HEK293 (cell line): ENCODE data around the gene AAK1.

Experiments used
- CTCF ChIA-PET: fragments of 350-600 bp; formaldehyde crosslinking; extraction: SDS; loops from one replicate; lab custom pipeline; 2021; ENCODE audit warnings: antibody characterized with exemption; lab: Yijun Ruan, JAX
- POLR2A ChIA-PET: fragments of 300-600 bp; formaldehyde crosslinking; extraction: SDS; loops from one replicate; lab custom pipeline; 2020; ENCODE audit warnings: antibody characterized with exemption, inconsistent platforms; lab: Yijun Ruan, JAX
- H3K27ac ChIP-seq: fragments of 200-500 bp; sonication (Bioruptor generic); 2 replicates; pipeline ENCODE4 v1.5.1; 2014; ENCODE audit warnings: low read depth, low read length, control low read depth, inconsistent platforms; ENCODE audit errors: extremely low read depth
- H3K36me3 ChIP-seq, 2 experiments: fragments of 200-500 bp in 1 of 2; sonication (Bioruptor generic) in 1 of 2; 1 replicate in 1 of 2; 2 replicates in 1 of 2; pipeline ENCODE4 v1.5.1; 2014 to 2017; ENCODE audit warnings: inconsistent platforms in 2 of 2, low read length in 2 of 2; ENCODE audit not compliant: control insufficient read depth in 2 of 2, insufficient read depth in 1 of 2
- H3K4me1 ChIP-seq: fragments of 200-500 bp; sonication (Bioruptor generic); 2 replicates; pipeline ENCODE4 v1.5.1; 2014; ENCODE audit warnings: mild to moderate bottlenecking, low read length, inconsistent platforms; ENCODE audit not compliant: control insufficient read depth, insufficient read depth
- H3K4me3 ChIP-seq: 2 replicates; pipeline ENCODE4 v1.5.1; 2011; ENCODE audit warnings: low read depth, mild to moderate bottlenecking, control low read depth, low read length, moderate library complexity
- H3K9me3 ChIP-seq: fragments of 200-500 bp; sonication (Bioruptor generic); 2 replicates; pipeline ENCODE4 v1.5.1; 2014; ENCODE audit warnings: low read depth, low read length, inconsistent platforms; ENCODE audit not compliant: control insufficient read depth, insufficient read depth
- GFI1B ChIP-seq: fragments of 450-650 bp; formaldehyde crosslinking; IDR thresholded peaks from 2 replicates; pipeline ENCODE4 v1.5.1; 2016; ENCODE audit warnings: missing biosample characterization, missing genetic modification characterization
- IKZF3 ChIP-seq: fragments of 450-650 bp; IDR thresholded peaks from 2 replicates; pipeline ENCODE4 v1.5.0; 2018; ENCODE audit warnings: missing biosample characterization, mild to moderate bottlenecking, missing genetic modification characterization, moderate library complexity
- SCRT1 ChIP-seq: fragments of 450-650 bp; formaldehyde crosslinking; IDR thresholded peaks from 2 replicates; pipeline ENCODE4 v1.5.1; 2016; ENCODE audit warnings: missing biosample characterization, missing genetic modification characterization, borderline replicate concordance
- ZIC2 ChIP-seq: fragments of 450-650 bp; formaldehyde crosslinking; IDR thresholded peaks from 2 replicates; pipeline ENCODE4 v1.5.1; 2016; ENCODE audit warnings: missing biosample characterization, missing genetic modification characterization
- ZNF2 ChIP-seq: fragments of 450-650 bp; formaldehyde crosslinking; IDR thresholded peaks from 2 replicates; pipeline ENCODE4 v1.5.1; 2016; ENCODE audit warnings: missing biosample characterization, missing genetic modification characterization
- ZNF266 ChIP-seq: fragments of 450-650 bp; formaldehyde crosslinking; IDR thresholded peaks from 2 replicates; pipeline ENCODE4 v1.5.1; 2016; ENCODE audit warnings: missing biosample characterization, missing genetic modification characterization, low read depth
- ZNF274 ChIP-seq, 2 experiments: fragments of 200-500 bp in 1 of 2; fragments of 450-650 bp in 1 of 2; sonication (Bioruptor generic) in 1 of 2; formaldehyde crosslinking in 1 of 2; IDR thresholded peaks; 2 replicates each; pipeline versions ENCODE4 v1.5.1 to v1.6.1; 2014 to 2016; ENCODE audit warnings: borderline replicate concordance in 1 of 2, inconsistent platforms in 1 of 2, low read length in 1 of 2, missing biosample characterization in 1 of 2, missing genetic modification characterization in 1 of 2
- ZNF324 ChIP-seq: fragments of 450-650 bp; formaldehyde crosslinking; IDR thresholded peaks from 2 replicates; pipeline ENCODE4 v1.5.1; 2016; ENCODE audit warnings: missing biosample characterization, missing genetic modification characterization
- ZNF366 ChIP-seq: fragments of 450-650 bp; formaldehyde crosslinking; conservative IDR thresholded peaks from 2 replicates; pipeline ENCODE4 v1.5.1; 2016; ENCODE audit warnings: missing biosample characterization, missing genetic modification characterization
- ZNF404 ChIP-seq: fragments of 450-650 bp; formaldehyde crosslinking; IDR thresholded peaks from 2 replicates; pipeline ENCODE4 v1.5.1; 2017; ENCODE audit warnings: missing biosample characterization, missing genetic modification characterization
- ZNF558 ChIP-seq: fragments of 450-650 bp; formaldehyde crosslinking; IDR thresholded peaks from 2 replicates; pipeline ENCODE4 v1.5.1; 2016; ENCODE audit warnings: missing biosample characterization, missing genetic modification characterization
- ZNF629 ChIP-seq: fragments of 450-650 bp; formaldehyde crosslinking; IDR thresholded peaks from 2 replicates; pipeline ENCODE4 v1.5.1; 2017; ENCODE audit warnings: missing biosample characterization, missing genetic modification characterization
- ZNF664 ChIP-seq: fragments of 450-650 bp; formaldehyde crosslinking; IDR thresholded peaks from 2 replicates; pipeline ENCODE4 v1.5.1; 2016; ENCODE audit warnings: missing biosample characterization, missing genetic modification characterization
- TF ChIP-seq, protein P1 (sequence below): fragments of 450-650 bp; formaldehyde crosslinking; IDR thresholded peaks from 2 replicates; pipeline ENCODE4 v1.5.1; 2016; ENCODE audit warnings: missing biosample characterization, missing genetic modification characterization
- TF ChIP-seq, protein P2 (sequence below): fragments of 450-650 bp; formaldehyde crosslinking; IDR thresholded peaks from 2 replicates; pipeline ENCODE4 v1.5.1; 2017; ENCODE audit warnings: missing biosample characterization, missing genetic modification characterization

AAK1 gene

DNA sequence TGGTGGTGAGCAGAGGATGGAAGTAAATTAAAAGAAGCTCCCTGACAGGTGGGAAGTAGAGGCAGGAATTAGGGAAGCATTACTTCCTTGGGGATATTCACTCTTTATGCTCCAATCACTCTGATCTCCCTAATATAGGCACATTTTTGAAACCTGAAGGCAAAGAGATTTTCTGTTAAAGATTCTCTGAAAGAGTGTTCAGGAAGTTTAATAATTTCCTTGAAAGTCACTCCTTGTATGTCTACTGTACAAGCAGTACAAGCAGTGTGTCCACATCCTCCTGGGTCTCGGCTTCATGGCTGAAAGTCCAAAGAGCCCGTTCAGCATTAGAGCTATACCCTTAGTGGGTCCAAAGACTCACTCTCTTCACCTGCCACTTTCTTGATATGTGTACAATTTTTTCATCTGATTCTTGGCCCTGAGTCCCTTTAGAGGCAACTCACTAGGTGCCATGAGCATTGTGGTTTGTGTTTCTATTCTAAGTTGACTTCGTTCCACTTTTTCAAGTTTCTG is 60.2 kb downstream of the AAK1 start:
- Histone ChIP-seq H3K27ac (no peak overlapping the region), H3K9me3 (no peaks in the 10 kb centered on the region), H3K36me3 (no peaks in the 10 kb centered on the region), H3K4me3 (no peak overlapping the region)
- POLR2A ChIA-PET: no interaction called here
- TF ChIP-seq ZNF324 (tag by site-specific recombination): no peak
- no peak for TF ChIP-seq ZNF366 (tag by site-specific recombination)
- no peak for TF ChIP-seq ZNF558 (tag by site-specific recombination)
- no peak for TF ChIP-seq ZNF2 (tag by site-specific recombination)
- TF ChIP-seq, all 188 proteins: peak for 0
- CTCF ChIA-PET: interaction anchor here (0.7 to 8.6 kb wide), 4 partner anchors 18 to 1136 kb away, joined by 3 to 69 read pairs (median 6); no protein-coding TSS in a partner anchor
- peaks cover 4% of the 10 kb centered on the region for H3K4me1 ChIP-seq

DNA sequence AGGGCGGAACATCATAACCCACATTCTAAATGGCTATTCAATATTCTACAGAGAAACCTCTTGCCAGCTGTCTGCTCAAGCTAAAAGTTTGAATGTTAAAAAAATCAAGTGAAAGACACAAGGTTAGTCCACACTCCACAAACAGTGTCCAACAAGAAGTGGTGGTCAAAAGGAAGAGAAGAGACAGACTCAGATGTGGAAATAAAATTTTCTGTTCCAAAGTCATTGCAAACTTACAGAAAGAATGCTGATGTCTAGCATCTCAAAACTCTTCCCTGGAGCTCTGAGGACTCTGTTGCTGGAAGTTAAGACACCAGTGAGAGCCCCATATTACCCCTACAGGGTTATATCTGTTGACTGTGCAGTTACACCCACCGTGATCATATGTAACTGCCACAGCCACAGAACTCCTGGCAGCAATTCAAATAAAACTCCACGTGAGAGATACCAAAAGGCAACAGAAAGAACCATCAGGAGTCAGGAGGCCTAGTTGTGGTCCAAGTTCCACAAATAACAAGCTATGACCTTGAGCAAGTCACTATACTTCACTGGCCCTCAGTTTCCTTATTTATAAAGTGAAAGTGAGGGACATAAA is 60.9 kb downstream of the AAK1 start:
- POLR2A ChIA-PET: no interaction called here
- CTCF ChIA-PET: interaction anchor here (0.7 to 8.6 kb wide), 4 partner anchors 18 to 142 kb away, joined by 3 to 69 read pairs (median 7); no protein-coding TSS in a partner anchor

DNA sequence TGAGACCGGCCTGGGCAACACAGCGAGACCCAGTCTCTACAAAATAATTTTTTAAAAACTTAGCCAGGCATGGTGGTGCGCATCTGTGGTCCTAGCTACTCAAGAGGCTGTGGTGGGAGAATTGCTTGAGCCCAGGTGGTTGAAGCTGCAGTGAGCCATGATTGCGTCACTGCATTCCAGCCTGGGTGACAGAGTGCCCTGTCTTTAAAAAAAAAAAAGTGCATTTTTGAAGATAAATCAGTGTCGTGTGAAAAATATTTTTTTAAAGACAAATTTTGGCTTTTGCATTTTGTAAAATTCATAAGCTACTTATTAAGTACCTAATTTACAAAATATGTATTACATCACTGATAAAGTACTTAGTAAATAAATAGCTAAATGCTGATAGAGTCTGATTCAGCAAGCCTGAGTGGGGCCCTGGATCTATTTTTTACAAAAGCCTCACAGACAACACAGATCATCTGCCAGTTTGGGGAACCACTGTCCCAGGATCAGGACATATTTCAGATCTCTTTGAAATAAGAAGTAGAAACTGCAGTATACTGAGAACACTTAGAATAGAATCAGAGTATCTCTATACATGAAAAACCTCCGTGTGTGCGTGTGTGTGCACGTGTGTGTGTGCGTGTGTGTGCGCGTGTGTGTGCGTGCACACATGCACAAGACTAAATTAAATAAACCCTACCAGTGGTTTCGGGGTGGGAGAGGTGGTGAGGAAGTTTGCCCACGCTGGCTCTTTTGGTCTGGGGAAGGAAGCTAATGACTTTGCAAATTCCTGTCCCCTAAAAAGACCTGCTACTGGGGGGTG is 61.6 kb downstream of the AAK1 start:
- H3K4me3 ChIP-seq: no peak overlapping the region

More for the DNA sequence above, 60.9 kb downstream of the AAK1 start:
- Histone ChIP-seq H3K27ac (no peak overlapping the region), H3K36me3 (no peaks in the 10 kb centered on the region), H3K9me3 (no peaks in the 10 kb centered on the region), H3K4me3 (no peak overlapping the region), H3K4me1 (peaks cover 10% of the 10 kb centered on the region)
- TF ChIP-seq ZIC2 (tag by site-specific recombination) (0 out of 2 replicates have a peak, but pooled peaks have one; percentile 10), IKZF3 (tag by site-specific recombination) (no peak), ZNF664 (tag by site-specific recombination) (no peak)
- TF ChIP-seq, protein P1, sequence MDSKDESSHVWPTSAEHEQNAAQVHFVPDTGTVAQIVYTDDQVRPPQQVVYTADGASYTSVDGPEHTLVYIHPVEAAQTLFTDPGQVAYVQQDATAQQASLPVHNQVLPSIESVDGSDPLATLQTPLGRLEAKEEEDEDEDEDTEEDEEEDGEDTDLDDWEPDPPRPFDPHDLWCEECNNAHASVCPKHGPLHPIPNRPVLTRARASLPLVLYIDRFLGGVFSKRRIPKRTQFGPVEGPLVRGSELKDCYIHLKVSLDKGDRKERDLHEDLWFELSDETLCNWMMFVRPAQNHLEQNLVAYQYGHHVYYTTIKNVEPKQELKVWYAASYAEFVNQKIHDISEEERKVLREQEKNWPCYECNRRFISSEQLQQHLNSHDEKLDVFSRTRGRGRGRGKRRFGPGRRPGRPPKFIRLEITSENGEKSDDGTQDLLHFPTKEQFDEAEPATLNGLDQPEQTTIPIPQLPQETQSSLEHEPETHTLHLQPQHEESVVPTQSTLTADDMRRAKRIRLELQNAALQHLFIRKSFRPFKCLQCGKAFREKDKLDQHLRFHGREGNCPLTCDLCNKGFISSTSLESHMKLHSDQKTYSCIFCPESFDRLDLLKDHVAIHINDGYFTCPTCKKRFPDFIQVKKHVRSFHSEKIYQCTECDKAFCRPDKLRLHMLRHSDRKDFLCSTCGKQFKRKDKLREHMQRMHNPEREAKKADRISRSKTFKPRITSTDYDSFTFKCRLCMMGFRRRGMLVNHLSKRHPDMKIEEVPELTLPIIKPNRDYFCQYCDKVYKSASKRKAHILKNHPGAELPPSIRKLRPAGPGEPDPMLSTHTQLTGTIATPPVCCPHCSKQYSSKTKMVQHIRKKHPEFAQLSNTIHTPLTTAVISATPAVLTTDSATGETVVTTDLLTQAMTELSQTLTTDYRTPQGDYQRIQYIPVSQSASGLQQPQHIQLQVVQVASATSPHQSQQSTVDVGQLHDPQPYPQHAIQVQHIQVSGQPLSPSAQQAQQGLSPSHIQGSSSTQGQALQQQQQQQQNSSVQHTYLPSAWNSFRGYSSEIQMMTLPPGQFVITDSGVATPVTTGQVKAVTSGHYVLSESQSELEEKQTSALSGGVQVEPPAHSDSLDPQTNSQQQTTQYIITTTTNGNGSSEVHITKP (tag by site-specific recombination): peak; percentile 56

DNA sequence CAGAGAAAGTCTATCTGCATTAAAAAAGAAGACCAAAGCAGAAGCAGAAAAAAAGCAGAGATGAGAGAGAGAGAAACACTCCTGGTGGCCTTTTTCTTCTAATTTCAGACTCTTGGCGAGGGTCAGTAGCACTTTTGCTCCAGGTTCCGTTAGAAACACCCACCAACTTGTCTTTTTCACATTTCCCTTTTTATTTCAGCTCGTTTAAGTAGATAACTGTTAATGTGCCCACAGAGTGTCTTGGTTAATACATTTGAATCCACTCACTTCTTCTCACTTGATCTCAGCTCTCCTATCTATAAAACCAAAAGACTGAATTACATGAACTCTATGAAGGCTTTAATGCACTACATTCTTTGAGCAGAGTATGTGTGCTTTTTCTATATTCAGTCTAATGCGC is 63.1 kb downstream of the AAK1 start:
- no peak for TF ChIP-seq SCRT1 (tag by site-specific recombination)
- no peak for TF ChIP-seq ZNF274 (IDR thresholded peaks at IDR 0.05; ENCODE audit: low read length)
- no peak for TF ChIP-seq ZNF274 (tag by site-specific recombination; IDR thresholded peaks at IDR 0.05; ENCODE audit: borderline replicate concordance)
- no peak for TF ChIP-seq GFI1B (tag by site-specific recombination)
- TF ChIP-seq ZNF266: no peak
- TF ChIP-seq ZNF629 (tag by site-specific recombination): no peak
- POLR2A ChIA-PET: no interaction called here
- H3K36me3 ChIP-seq: no peaks in the 10 kb centered on the region
- CTCF ChIA-PET: interaction anchor here (8.6 kb wide), 1 partner anchor 16 kb away, joined by 69 read pairs; no protein-coding TSS in a partner anchor
- H3K9me3 ChIP-seq: no peaks in the 10 kb centered on the region
- H3K4me3 ChIP-seq: no peak overlapping the region
- peaks cover 16% of the 10 kb centered on the region for H3K4me1 ChIP-seq
- H3K27ac ChIP-seq: no peak overlapping the region

More for the DNA sequence above, 61.6 kb downstream of the AAK1 start:
- ChIA-PET POLR2A (no interaction called here), CTCF (interaction anchor here (0.6 to 8.6 kb wide), 3 partner anchors 17 to 160 kb away, joined by 3 to 69 read pairs (median 6); no protein-coding TSS in a partner anchor)
- Histone ChIP-seq H3K9me3 (no peaks in the 10 kb centered on the region), H3K36me3 (no peaks in the 10 kb centered on the region), H3K4me1 (peaks cover 13% of the 10 kb centered on the region), H3K27ac (no peak overlapping the region)
- no peak for TF ChIP-seq ZNF404
- TF ChIP-seq, protein P2, sequence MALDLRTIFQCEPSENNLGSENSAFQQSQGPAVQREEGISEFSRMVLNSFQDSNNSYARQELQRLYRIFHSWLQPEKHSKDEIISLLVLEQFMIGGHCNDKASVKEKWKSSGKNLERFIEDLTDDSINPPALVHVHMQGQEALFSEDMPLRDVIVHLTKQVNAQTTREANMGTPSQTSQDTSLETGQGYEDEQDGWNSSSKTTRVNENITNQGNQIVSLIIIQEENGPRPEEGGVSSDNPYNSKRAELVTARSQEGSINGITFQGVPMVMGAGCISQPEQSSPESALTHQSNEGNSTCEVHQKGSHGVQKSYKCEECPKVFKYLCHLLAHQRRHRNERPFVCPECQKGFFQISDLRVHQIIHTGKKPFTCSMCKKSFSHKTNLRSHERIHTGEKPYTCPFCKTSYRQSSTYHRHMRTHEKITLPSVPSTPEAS (tag by site-specific recombination): peak; percentile 88
